Right forelimb (tissue), 1 donor: ENCODE measurements around the gene EXOC7.

Source experiments
- DNase-seq: peaks from one replicate; pipeline ENCODE4 v3.0.0-alpha.2; 2018

EXOC7 gene

DNA sequence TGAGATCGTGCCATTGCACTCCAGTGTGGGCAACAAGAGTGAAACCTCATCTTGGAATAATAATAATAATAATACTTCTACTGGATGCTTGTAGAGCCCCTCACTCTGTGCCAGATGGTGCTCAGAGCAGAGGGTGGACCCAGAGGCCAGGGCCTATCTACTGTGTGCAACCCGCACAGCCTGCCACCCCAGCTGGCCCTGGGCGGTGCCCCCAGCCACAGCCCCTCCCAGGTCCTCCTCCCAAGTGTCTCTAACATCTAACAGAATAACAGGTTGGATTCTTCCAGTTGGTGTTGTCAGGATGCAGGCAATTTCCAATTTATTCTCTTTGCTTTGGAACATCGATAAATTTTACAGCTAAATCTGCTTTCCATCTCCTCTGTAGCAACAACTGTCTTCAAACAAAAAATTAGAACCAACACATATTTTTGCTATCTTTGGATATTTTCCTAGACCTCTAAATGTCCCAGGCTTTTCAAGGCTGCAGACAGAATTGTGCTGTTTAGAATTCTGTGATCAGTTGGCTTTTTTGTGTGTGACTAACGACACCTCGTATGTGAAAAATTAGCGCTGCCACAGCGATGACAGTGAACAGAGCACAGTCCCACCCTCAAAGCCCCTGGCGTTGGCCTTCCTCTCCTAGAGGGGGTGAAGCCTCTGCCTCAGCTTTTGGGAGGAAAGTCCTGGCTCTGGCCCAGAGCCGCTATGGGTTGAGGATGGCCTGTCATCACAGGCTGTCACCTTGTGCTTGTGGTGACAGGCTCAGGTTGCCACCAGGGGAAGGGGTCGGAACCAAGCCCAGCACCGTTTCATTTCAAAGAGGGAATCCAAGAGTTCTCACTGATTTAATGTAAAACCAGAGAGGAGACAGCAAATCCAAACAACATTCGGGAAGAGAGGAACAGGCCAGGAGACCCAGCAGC lies 68.9 kb downstream of the EXOC7 start:
- no peak for DNase-seq

DNA sequence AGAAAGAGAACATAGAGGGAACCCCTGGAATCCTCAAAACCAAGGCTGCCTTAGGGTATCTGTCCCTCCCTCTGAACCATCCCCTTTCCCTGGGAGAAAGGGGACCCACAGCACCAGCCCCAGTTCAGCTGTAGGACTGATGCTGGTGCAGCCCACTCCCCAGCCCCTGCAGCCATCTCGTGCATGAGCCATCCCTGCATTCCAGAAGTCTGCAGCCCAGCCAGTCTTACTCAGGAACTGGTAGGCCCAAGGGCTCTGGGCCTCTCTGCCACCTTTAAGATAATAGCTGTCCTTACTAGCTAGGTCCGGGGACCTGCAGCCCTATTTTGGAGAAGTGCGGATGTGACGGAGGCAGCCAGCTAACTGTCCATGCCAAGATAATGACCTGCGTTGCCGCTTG lies 70.4 kb downstream of the EXOC7 start:
- DNase-seq: no peak

DNA sequence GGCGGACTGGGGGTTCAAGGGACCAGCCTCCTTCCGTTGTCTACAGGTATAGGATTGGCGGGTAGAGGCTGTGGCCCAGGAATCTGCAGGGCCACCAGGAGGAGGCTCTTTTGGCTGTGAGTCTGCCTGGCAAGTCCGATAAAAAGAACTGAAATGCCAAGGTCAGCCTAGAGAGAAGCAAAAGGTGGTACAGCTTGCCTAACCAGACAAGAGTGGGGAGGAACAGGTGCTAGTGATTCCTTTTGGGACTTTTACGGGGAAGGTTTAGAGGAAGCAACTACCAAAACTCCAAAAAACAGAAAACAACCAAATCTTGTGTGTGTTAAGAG lies 70.8 kb downstream of the EXOC7 start:
- DNase-seq: no peak

DNA sequence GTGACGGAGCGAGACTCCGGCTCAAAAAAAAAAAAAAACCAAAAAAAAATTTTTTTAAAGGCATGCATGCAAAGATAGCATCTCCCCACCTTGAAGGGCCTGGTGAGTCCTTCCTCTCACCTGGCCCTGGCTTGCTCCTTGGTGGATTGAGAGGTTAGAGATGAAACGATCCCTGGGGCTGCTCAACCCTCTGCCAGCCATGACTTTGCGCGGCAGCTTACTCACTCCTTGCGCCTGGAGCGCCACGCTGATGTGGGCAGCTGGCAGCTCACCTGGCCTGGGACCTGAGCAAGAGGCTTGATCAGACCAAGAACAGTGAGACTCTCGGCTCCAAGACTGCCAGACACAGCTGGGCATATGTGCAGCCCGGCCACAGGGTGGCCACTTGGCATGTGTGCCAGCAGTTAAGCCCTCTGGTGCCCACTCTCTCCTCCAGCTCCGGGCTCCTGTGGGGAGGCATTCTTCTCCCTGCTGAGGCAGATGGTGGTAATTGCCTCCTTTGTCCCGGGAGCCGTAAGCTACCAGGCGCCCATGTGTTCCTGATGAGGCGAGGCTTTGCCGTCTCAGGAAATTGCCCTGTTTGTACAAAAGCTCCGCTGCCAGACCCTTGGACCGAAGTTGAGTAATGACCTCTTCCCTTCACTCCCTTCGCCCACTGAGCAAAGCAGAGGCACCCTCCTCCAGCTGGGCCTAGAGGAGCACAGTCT lies 71.4 kb downstream of the EXOC7 start:
- no peak for DNase-seq
